Parathyroid adenoma (tissue), 2 donors: ENCODE data around the gene CELA3A.

ENCODE experiments used
- H2AFZ ChIP-seq: fragments of 300-600 bp; sonication (generic); one replicate; pipeline ENCODE4 v1.7.0; 2017; ENCODE audit warnings: antibody characterized with exemption, mild to moderate bottlenecking
- H3K27ac ChIP-seq: fragments of 300-600 bp; sonication (generic); one replicate; pipeline ENCODE4 v1.7.0; 2017
- H3K27me3 ChIP-seq: fragments of 300-600 bp; sonication (generic); one replicate; pipeline ENCODE4 v1.7.0; 2017; ENCODE audit warnings: low read length; ENCODE audit not compliant: control insufficient read depth, insufficient read depth
- H3K36me3 ChIP-seq: fragments of 300-600 bp; sonication (generic); one replicate; pipeline ENCODE4 v1.7.0; 2017; ENCODE audit warnings: low read length; ENCODE audit not compliant: control insufficient read depth, insufficient read depth
- H3K4me1 ChIP-seq: fragments of 300-600 bp; sonication (generic); one replicate; pipeline ENCODE4 v1.7.0; 2017; ENCODE audit warnings: control low read depth
- H3K4me2 ChIP-seq: fragments of 300-600 bp; sonication (generic); one replicate; pipeline ENCODE4 v1.7.0; 2017; ENCODE audit warnings: low read length
- H3K4me3 ChIP-seq: fragments of 300-600 bp; sonication (generic); one replicate; pipeline ENCODE4 v1.7.0; 2017; ENCODE audit warnings: low read depth, low read length
- H3K79me2 ChIP-seq: fragments of 300-600 bp; sonication (generic); one replicate; pipeline ENCODE4 v1.7.0; 2017; ENCODE audit warnings: control low read depth
- H3K9ac ChIP-seq: fragments of 300-600 bp; sonication (generic); one replicate; pipeline ENCODE4 v1.7.0; 2017; ENCODE audit warnings: mild to moderate bottlenecking
- H3K9me3 ChIP-seq: fragments of 300-600 bp; sonication (generic); one replicate; pipeline ENCODE4 v1.7.0; 2017; ENCODE audit warnings: low read length; ENCODE audit not compliant: control insufficient read depth
- CTCF ChIP-seq: fragments of 300-600 bp; sonication (generic); IDR thresholded peaks from one replicate; pipeline ENCODE4 v1.7.0; 2017; ENCODE audit warnings: antibody characterized with exemption, mild to moderate bottlenecking
- donor health status: primary hyperparathyroidism.

CELA3A gene

DNA sequence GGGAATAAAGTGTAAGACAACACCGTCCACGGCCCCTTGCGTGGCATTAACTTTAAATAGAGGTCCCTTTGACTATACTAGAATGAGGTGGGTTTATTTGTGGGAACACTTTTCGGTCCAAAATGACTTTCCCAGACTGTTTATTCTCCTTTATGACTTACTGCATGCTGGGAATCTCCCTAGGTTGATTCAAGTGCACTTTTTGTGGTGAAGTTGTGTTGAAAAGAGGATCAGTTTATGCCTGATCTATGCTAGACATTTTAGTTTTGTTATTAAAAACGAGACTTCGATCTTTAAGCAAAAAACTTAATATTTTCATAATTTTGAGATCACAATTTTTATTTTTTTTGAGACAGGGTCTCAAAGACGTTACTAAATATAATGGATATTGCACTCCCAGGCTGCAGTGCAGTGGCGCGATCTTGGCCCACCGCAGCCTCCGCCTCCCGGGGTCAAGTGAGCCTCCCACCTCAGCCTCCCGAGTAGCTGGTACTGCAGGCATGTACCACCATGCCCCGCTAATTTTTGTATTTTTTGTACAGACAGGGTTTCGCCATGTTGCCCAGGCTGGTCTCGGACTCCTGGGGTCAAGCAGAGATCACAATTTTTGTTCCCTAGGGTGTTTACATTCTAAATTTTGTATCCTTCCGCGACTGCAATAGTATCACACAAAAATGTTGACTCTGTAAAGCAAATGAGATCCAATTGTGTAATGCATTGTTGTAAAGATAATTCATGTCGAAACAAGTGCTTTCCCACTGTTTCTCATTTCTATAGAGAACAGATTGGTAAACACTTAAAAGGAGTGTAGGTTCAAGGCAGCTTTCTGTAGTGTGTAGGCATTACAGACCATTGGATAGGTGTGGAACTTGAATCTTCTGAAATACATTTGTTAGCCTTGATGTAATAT is 52.7 kb downstream of the CELA3A start:
- peaks cover 10% of the 10 kb centered on the region for H3K4me1 ChIP-seq
- peak overlapping the region; percentile 97 for H3K4me3 ChIP-seq
- no peak for TF ChIP-seq CTCF

GRCh38 chr1:22055463-22055862 is 54.0 kb downstream of the CELA3A start:
- H3K4me3 ChIP-seq, result no peak overlapping the region
- no peak overlapping the region for H3K27ac ChIP-seq
- peaks cover 27% of the 10 kb centered on the region for H3K79me2 ChIP-seq
- H3K4me1 ChIP-seq, result peaks cover 10% of the 10 kb centered on the region
- H3K27me3 ChIP-seq, result no peaks in the 10 kb centered on the region
- H3K9ac ChIP-seq, result no peak overlapping the region
- H2AFZ ChIP-seq, result no peak overlapping the region
- no peaks in the 10 kb centered on the region for H3K36me3 ChIP-seq
- peak overlapping the region; percentile 48 for H3K4me2 ChIP-seq
- H3K9me3 ChIP-seq, result no peaks in the 10 kb centered on the region
- TF ChIP-seq CTCF, result no peak

More for the DNA sequence above, 52.7 kb downstream of the CELA3A start:
- Histone ChIP-seq H3K27me3 (no peaks in the 10 kb centered on the region), H3K9me3 (no peaks in the 10 kb centered on the region), H3K9ac (no peak overlapping the region), H3K79me2 (peaks cover 19% of the 10 kb centered on the region), H3K4me2 (peak overlapping the region; percentile 86), H3K36me3 (no peaks in the 10 kb centered on the region), H2AFZ (no peak overlapping the region), H3K27ac (peak overlapping the region; percentile 89)

DNA sequence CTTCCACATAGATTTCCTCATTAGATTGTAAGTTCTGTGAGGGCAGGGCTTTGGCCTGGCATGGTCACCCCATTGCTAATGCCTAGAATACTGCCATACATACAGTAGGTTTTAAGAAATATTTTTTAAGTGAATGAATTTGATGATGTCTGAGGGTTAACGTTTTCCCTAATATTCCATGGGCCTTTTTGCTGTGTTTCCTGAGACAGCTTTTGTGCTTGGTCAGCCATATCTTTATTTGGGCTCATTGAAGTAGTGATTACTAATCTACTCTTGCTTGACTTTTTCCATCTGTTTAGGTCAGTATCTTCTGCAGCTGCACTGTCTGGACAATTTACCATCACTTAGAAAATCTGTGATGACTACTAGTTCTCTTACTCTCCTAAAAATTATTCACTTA is 54.6 kb downstream of the CELA3A start:
- peaks cover 27% of the 10 kb centered on the region for H3K79me2 ChIP-seq
- no peaks in the 10 kb centered on the region for H3K9me3 ChIP-seq
- no peak for TF ChIP-seq CTCF
- no peak overlapping the region for H3K9ac ChIP-seq
- no peaks in the 10 kb centered on the region for H3K36me3 ChIP-seq
- peaks cover 12% of the 10 kb centered on the region for H3K4me1 ChIP-seq
- H3K27ac ChIP-seq, result no peak overlapping the region
- H3K4me2 ChIP-seq, result peak overlapping the region; percentile 48
- no peak overlapping the region for H2AFZ ChIP-seq
- H3K27me3 ChIP-seq, result no peaks in the 10 kb centered on the region
- peak overlapping the region; percentile 12 for H3K4me3 ChIP-seq

DNA sequence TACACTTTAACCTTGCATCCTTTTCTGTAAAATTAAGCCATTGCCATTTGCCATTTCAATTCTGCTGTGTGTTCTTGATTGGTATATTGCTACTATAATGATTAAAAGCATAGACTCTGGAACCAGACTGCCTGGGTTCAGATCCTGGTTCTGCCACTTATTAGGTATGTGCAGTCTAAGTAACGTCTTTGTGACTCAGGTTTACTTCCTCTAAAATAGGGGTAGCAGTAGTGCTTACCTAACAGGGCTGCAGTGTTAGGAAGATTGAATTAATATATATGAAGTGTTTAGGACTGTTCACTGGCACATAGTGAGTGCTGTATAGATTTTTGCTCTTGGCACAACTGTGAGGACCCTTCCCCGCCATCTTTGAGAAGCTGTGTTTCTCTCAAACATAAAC is 55.5 kb downstream of the CELA3A start:
- peaks cover 13% of the 10 kb centered on the region for H3K4me1 ChIP-seq
- no peaks in the 10 kb centered on the region for H3K9me3 ChIP-seq
- no peak overlapping the region for H3K4me2 ChIP-seq
- no peak overlapping the region for H2AFZ ChIP-seq
- H3K79me2 ChIP-seq, result peaks cover 29% of the 10 kb centered on the region
- H3K27ac ChIP-seq, result no peak overlapping the region
- no peak overlapping the region for H3K9ac ChIP-seq
- no peak for TF ChIP-seq CTCF
- H3K4me3 ChIP-seq, result no peak overlapping the region
- no peaks in the 10 kb centered on the region for H3K36me3 ChIP-seq
- no peaks in the 10 kb centered on the region for H3K27me3 ChIP-seq
